Small intestine (tissue), 7 donors: ENCODE results near the gene OR1N1. TPM values are rescaled to one million over a fixed set of nuclear protein-coding genes. Genes with fewer than 3 reads are reported as not detected.

ENCODE experiments used
- DNase-seq, 2 donors: peaks; one replicate each; pipeline versions ENCODE4 v3.0.0 to v3.0.0-alpha.2; 2013
- FAIRE-seq: peaks from 2 replicates; lab custom pipeline; 2012; peaks lifted over from hg19 to GRCh38; lab: Jason Lieb, UNC
- H3K27ac ChIP-seq, 3 donors: one replicate each; pipeline ENCODE4 v1.5.1; 2013; ENCODE audit warnings: low read length in 2 of 3, mild to moderate bottlenecking in 2 of 3, control low read depth in 1 of 3, inconsistent platforms in 1 of 3, low read depth in 1 of 3, moderate library complexity in 1 of 3
- H3K27me3 ChIP-seq, 3 donors: one replicate each; pipeline ENCODE4 v1.6.1; 2013; ENCODE audit warnings: low read length in 3 of 3, inconsistent platforms in 1 of 3; ENCODE audit not compliant: control insufficient read depth in 3 of 3, insufficient read depth in 3 of 3
- H3K36me3 ChIP-seq, 3 donors: one replicate each; pipeline ENCODE4 v1.6.1; 2013; ENCODE audit warnings: low read length in 3 of 3, inconsistent platforms in 1 of 3, low read depth in 1 of 3, mild to moderate bottlenecking in 1 of 3, moderate library complexity in 1 of 3; ENCODE audit not compliant: control insufficient read depth in 3 of 3, insufficient read depth in 2 of 3
- H3K4me1 ChIP-seq, 3 donors: one replicate each; pipeline ENCODE4 v1.6.1; 2013; ENCODE audit warnings: low read length in 2 of 3, inconsistent platforms in 1 of 3, low read depth in 1 of 3, mild to moderate bottlenecking in 1 of 3, moderate library complexity in 1 of 3; ENCODE audit not compliant: control insufficient read depth in 3 of 3, insufficient read depth in 2 of 3
- H3K4me3 ChIP-seq, 3 donors: one replicate each; pipeline ENCODE4 v1.5.1; 2013; ENCODE audit warnings: low read length in 3 of 3, control low read depth in 1 of 3, inconsistent platforms in 1 of 3, low read depth in 1 of 3, mild to moderate bottlenecking in 1 of 3, moderate library complexity in 1 of 3
- H3K9me3 ChIP-seq, 2 donors: one replicate each; pipeline ENCODE4 v1.6.1; 2013; ENCODE audit warnings: low read depth in 1 of 2, low read length in 1 of 2; ENCODE audit not compliant: control insufficient read depth in 2 of 2, insufficient read depth in 1 of 2
- WGBS, 3 donors: extraction: QIAGEN DNeasy Blood & Tissue Kit; methylation state at CpG; one replicate each; pipeline ENCODE4 v1.1.7; 2013; 5-methylcytosine and 5-hydroxymethylcytosine counted together
- polyA plus RNA-seq, 4 donors: library from polyadenylated mRNA; stranded (reverse) in 3 of 4; unstranded in 1 of 4; fragments of 200-250 nt in 3 of 4; fragments of 120-200 nt in 1 of 4; gene quantifications; one replicate each; pipeline versions ENCODE4 v1.2.1 to v1.2.3, GENCODE V29; 2013
- donor health status: healthy with polysubstance abuse.
- donor health status: control.
- donor health status: control.
- donor health status: Bipolar disorder and iron deficiency.
- donor health status: healthy.

OR1N1 gene
- polyA plus RNA-seq, 4 donors = not detected

- H3K4me1 ChIP-seq = no peaks in the 10 kb centered on the region
- 8 to 33% (median 26%) methylated on average over 2 of the region's 2 CpGs for WGBS, 3 donors
- no peak for DNase-seq
- no peak overlapping the region for H3K27ac ChIP-seq
- no peaks in the 10 kb centered on the region for H3K9me3 ChIP-seq
- no peaks in the 10 kb centered on the region for H3K36me3 ChIP-seq
- no peak overlapping the region for H3K4me3 ChIP-seq
- no peak for FAIRE-seq
- no peaks in the 10 kb centered on the region for H3K27me3 ChIP-seq
These were observed 20.1 kb downstream of the OR1N1 start for GRCh38 chr9:122506964-122507363.

- DNase-seq (peak; percentile 18 to 30), FAIRE-seq (no peak)
- no peaks in the 10 kb centered on the region for H3K4me1 ChIP-seq
- H3K9me3 ChIP-seq = no peaks in the 10 kb centered on the region
- no peak overlapping the region for H3K27ac ChIP-seq
- 39 to 65% (median 51%) methylated on average over 2 of the region's 2 CpGs for WGBS, 3 donors
- no peaks in the 10 kb centered on the region for H3K36me3 ChIP-seq
- no peak overlapping the region for H3K4me3 ChIP-seq
- H3K27me3 ChIP-seq = no peaks in the 10 kb centered on the region
These were observed 28.2 kb downstream of the OR1N1 start for GRCh38 chr9:122498883-122499288.

GRCh38 chr9:122479062-122479461 lies 48.0 kb downstream of the OR1N1 start:
- no peak for FAIRE-seq
- no peaks in the 10 kb centered on the region for H3K9me3 ChIP-seq
- no peaks in the 10 kb centered on the region for H3K36me3 ChIP-seq
- WGBS, 3 donors = 88 to 95% (median 91%) methylated on average over 5 of the region's 5 CpGs
- no peaks in the 10 kb centered on the region for H3K4me1 ChIP-seq
- no peaks in the 10 kb centered on the region for H3K27me3 ChIP-seq
- no peak for DNase-seq
- H3K4me3 ChIP-seq = no peak overlapping the region
- no peak overlapping the region for H3K27ac ChIP-seq

- Histone ChIP-seq H3K27me3 (no peaks in the 10 kb centered on the region), H3K4me1 (no peaks in the 10 kb centered on the region), H3K36me3 (no peaks in the 10 kb centered on the region), H3K27ac (no peak within 1 kb of the TSS), H3K9me3 (no peaks in the 10 kb centered on the region), H3K4me3 (no peak within 1 kb of the TSS)
- DNase-seq = no peak
- no peak for FAIRE-seq
- 86 to 88% (median 87%) methylated on average over 6 of the region's 6 CpGs for WGBS, 3 donors
These were observed 49.3 kb downstream of the OR1N1 start, which contains the start of gene OR1J1 for GRCh38 chr9:122477826-122478225. OR1J1 (minus strand) TSS chr9:122477926; CDS start chr9:122477926, 0 bp downstream.

- DNase-seq = no peak
- H3K36me3 ChIP-seq = no peaks in the 10 kb centered on the region
- H3K4me3 ChIP-seq = no peak overlapping the region
- H3K27me3 ChIP-seq = no peaks in the 10 kb centered on the region
- no peaks in the 10 kb centered on the region for H3K9me3 ChIP-seq
- no peak overlapping the region for H3K27ac ChIP-seq
- no peaks in the 10 kb centered on the region for H3K4me1 ChIP-seq
- WGBS, 3 donors = 80 to 94% (median 87%) methylated on average over 3 of the region's 3 CpGs
- no peak for FAIRE-seq
These were observed 49.7 kb downstream of the OR1N1 start for GRCh38 chr9:122477346-122477745.

Other genes with a start within 250 kb of the OR1N1 start
- 1 to 10 TPM; 1.8 to 7.5 (median 3.9) TPM for gene PTGS1, start 156.3 kb downstream of the OR1N1 start, polyA plus RNA-seq
- not detected for gene OR1J1, start 49.4 kb downstream of the OR1N1 start, polyA plus RNA-seq
- gene OR1J2, start 16.5 kb downstream of the OR1N1 start, polyA plus RNA-seq = not detected
- gene OR1J4, start 8.2 kb downstream of the OR1N1 start, polyA plus RNA-seq = not detected
- gene OR1N2, start 25.8 kb upstream of the OR1N1 start, polyA plus RNA-seq = not detected
- gene OR1L8, start 56.1 kb upstream of the OR1N1 start, polyA plus RNA-seq = under 1 TPM in 2 of 4 donors, not detected in 2; 0.03 to 0.07 TPM
- gene OR1Q1, start 87.4 kb upstream of the OR1N1 start, polyA plus RNA-seq = not detected
- gene OR1B1, start 130.3 kb upstream of the OR1N1 start, polyA plus RNA-seq = not detected
- not detected for gene OR1L1, start 134.4 kb upstream of the OR1N1 start, polyA plus RNA-seq
- not detected for gene OR1L3, start 147.8 kb upstream of the OR1N1 start, polyA plus RNA-seq
- gene OR1L4, start 196.7 kb upstream of the OR1N1 start, polyA plus RNA-seq = not detected
- gene OR1L6, start 215.0 kb upstream of the OR1N1 start, polyA plus RNA-seq = not detected